NCI-H2196 treated with DMSO at 0.1 percent for 48 hours (cell line): Measurements from ENCODE around the gene ERCC1.
"Not testable (repeated sequence)": the region's sequence is repeated elsewhere in the genome, so short reads cannot be mapped to it uniquely, and the experiment has no call there.

ENCODE experiments used
- DNase-seq: peaks from one replicate; lab custom pipeline; 2025; ENCODE audit not compliant: unreplicated experiment; lab: John Stamatoyannopoulos, UW

The ERCC1 gene

DNA sequence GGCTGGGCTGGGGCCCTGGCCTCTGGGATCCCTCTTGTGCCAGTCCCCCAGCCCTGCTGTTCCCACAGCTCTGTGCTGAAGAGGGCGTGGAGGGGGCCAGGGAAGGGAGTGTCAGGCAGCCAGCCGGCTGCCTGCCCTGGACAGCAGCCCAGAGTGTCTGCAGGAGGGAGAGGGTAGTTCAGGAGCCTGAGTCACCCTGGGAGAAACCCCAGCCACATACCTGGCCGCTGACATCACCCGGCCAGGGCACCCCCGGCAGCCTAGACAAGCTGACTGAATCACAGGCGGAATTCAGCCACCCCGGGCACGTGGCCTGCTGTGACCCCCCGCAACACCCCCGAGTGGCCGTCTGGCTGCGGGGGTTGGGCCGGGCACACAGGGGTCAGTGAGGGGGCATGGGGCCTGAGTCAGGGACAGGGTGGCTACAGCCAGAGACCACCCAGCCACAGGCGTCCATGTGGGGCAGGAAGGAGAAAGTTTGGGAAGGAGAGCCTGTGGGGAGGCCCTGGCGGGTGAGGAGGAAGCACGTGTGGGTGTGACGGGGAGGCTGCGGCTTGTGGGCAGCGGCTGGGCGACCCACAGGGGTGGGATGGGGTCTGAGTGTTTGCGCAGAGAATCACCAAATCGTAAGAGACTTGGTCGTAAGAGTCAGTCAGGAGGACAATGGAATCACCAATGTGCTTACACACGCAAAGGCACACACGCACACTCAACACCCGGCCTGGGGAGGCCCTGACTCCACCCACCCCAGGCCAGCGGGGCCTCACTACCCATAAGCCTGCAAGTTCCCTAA, 32.2 kb upstream of the ERCC1 start:
- peak; percentile 95 for DNase-seq

DNA sequence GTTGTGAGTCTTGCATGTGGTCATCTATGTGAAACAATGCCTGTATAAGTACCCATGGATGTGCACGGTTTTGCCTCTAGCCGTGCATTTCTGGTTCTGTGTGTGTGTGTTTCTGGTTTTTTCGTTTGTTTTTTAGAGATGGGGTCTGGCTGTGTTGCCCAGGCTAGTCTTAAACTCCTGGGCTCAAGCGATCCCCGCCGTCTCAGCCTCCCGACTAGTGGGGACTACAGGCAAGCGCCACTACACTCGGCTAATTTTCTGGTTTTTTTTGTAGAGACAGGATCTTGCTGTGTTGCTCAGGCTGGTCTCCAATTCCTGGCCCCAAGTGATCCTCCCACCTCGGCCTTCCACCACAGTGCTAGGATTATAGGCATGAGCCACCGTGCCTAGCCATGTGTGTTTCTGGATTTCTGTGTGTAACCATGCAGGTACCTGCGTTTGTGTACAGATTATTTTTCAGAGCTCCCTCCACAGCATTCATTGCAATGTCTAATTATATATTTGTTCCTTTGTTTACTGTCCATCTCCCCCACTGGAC, 28.2 kb upstream of the ERCC1 start:
- DNase-seq = no peak

DNA sequence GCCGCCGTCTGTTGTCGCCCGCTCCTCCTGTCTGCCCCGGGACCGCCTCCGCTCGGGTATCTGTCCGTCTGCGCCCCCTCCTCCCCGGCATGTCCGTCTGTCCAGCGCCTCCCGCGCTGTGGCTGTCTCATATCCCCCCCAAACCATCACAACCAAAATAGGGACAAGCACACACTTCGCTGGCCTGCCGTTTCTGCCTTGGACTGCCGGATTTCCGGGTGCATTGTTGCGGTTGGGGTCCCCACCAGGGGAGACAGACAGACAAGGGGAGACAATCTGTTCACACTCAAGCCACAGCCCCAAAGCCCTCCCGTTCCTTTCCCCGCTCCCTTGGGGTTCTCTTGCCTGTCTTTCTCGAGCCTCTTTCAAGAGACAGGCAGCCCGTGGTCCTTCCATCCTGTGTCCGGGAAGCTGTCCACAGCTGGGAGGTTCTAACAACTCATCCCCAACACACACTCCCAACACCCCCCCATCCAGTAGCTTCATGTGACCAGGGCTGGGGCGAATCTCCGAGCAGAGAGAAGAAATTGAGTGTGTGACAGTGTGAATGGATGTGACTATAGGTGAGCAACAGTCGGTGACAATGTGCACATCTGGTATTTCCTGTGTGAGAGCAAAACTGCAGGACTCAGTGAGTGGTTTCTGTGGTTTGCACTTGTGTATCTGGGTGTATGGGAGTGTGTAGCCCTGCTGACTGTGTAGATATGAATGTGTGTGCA, 27.6 kb upstream of the ERCC1 start:
- no peak for DNase-seq

DNA sequence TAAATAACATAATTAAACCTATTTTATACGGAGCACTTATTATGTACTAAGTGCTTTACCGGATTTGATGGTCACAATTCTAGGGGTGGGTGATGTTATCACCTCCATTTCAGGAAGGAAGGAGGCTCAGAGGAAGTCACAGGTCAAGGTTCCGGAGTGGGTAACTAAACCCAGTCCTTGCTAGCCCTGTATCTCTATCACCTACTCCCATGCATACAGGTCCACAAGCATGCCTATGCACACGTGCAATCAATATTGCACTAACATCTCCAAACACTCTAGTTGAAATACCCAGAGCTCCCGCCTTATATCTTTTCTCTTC, 26.3 kb upstream of the ERCC1 start:
- no peak for DNase-seq

DNA sequence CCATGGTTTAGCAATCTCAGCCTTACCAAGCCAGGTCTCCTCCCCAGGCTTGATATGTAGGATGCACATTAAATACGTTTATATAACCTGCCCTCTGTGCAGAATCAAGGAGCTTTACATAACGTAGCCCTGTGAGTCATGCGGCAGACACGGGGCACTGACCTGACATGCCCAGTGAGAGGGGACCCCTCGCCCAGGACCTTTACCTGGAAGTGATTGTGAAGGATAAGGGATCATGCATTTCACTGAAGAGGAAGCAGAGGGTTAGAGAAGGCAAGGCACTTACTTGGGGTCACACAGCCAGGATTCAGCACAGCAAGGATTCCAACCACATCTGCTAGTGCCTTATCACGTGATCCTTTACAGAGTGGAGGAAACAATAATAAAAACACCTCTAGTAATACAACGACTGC, 25.2 kb upstream of the ERCC1 start:
- DNase-seq = no peak

DNA sequence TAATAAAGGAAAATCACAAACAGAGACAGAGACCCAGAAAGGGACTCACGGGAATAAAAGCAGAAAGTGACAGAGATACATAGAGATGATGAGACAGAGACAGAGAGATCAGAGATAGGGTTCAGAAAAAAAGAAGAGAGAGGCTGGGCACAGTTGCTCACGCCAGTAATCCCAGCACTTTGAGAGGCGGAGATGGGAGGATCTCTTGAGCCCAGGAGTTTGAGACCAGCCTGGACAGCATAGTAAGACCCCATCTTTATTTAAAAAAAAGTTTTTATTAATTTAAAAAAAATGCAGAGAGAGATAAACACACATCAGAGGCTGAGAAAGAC, 24.7 kb upstream of the ERCC1 start:
- DNase-seq = no peak

DNA sequence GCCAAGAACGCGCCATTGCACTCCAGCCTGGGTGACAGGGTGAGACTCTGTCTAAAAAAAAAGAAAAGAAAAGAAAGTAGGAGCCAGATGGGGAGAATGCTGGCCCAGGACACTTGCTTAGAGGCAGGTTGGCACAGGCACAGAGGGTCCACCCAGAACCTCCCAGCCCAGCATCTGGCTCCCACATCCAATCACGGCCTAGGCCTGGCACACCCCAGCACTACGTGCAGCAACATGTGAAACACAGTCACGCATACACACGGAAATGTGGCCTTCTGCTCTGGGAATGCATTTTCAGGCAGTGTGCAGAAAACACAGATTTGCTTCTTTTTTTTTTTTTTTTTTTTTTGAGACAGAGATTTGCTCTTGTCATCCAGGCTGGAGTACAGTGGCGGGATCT, 23.2 kb upstream of the ERCC1 start:
- no peak for DNase-seq

DNA sequence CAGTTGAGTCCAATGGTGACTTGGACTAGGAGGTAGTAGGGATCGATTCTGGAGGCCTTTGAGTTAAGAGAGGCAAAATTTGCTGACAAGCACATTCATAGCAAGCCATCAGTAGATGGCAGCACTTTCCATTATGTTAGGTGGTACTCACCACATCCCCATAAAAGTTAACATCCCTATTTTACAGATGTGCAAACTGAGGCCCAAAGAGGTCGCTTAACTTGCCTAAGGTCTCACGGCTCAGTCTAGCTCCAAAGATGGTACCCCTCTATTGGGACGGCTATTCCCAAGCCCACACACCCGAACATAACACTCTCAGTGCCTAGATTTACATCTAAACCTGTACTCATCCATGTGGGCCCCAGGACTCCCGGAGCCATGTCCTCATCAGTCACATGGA, 22.6 kb upstream of the ERCC1 start:
- no peak for DNase-seq

DNA sequence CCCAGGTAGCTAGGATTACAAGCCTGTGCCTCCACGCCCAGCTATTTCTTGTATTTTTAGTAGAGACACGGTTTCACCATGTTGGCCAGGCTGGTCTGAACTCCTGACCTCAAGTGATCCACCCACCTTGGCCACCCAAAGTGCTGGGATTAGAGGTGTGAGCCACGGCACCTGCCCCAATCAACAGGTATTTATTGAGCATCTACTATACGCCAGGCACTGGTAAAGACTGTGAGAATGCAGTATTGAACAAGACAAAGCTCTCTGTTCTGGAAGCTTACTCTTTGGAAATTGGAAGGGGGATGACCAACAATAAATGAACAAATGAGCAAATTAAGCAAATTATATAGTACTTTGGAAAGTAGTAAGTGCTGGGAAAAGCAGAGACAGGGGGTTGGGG, 21.4 kb upstream of the ERCC1 start:
- DNase-seq = no peak

DNA sequence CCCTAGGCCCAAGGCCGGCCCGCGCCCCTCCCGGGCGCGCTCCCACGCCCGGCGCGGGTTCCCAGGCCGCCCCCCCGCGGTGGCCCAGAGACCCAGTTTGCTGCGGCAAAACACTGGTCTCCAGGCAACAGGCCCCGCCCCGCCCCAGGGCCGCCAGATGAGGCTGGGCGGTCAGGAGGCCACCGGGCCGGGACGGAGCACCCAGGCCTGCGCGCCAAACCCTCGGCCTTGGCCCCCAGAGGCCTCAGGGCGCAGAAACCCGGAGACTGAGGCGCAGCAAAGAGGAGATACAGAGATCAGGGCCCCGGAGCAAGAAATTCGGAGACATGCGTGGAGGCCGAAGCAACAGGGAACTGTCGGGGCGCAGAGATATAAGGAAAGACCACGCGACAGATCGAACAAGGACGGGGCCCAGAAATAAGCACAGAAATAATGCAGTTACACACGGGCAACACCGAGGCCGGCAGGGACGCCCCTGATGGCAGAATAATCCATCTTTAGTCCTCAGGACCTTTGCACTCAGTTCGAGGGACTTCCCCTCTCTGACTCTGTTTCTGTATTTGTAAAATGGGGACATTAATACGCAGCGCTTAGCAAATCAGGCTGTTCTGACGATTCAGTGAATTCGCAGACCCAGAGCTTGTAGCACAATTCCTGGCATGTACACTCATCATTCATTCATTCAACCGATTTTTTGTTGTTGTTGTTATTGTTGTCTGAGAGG, 20.8 kb upstream of the ERCC1 start:
- peak; percentile 52 for DNase-seq

DNA sequence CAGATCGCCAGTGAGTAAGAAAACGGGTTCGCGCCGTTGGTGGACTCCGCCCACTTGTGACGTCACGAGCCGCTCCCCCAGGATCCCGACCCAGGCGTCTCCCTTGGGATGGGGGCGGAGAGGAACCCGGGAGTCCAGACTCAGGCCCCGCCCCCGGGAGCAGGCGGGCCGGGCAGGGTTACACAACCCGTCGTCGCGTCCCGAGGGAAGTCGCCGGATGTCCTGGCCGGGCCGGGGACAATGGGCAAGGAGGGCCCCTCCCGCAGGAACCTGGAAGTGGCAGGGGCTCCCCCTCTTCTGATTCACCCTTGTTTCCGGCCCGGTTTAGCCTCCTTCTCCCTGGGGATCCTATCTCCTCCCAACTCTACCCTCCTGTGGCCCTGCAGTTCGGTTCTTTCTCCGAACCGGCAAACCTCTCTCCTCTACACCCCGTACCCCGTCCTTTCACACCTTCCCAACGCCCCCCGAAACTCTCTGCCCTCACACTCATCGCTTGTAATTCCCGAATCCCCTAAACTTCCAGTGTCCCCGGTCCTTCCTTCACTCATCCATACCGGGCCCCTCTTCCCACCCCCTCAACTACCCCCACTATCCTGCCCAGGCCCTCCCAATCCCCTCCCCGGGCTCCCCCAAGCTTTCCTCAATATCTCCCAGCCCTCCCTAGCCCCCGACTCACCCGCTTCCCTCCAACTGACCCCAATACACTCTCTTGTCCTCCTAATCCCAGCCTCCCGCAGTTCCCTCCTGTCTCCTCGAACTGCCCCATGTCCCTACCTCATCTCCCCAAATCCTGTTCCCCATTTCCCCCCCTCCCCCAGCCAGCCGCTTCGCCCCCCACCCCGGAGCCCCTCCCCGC, 20.0 kb upstream of the ERCC1 start:
- DNase-seq = peak; percentile 74

DNA sequence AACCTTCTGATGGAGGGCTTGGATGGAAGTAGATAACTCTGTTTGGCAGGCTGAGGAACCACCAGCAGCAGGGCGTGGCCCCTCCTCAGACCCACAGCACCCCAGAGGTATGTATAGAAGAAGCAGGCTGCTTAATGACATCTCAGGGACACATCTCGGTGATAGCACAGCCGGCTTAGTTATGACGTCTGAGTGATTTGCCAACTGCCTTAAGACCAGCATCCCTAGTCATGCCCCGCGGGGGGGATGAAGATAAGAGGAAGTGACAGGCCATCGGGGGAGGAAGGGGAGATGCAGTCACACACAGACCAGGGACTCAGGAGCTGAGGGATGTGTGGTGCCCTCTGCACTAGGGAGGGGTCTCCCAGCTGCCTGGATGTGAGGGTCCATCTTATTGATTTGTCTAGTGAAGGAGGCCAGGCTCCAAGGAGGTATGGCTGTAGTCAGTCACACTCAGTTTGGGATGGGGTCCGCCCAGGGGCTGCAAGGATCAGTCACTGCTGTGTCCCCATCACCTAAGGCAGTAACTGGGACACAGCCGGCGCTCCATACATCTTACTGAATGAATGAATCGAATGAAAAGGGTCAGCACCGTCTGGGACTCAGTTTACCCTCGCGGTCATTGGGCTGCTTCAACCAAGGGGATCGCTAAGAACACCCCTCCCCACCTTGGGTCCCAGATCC, 19.2 kb upstream of the ERCC1 start:
- DNase-seq = no peak

DNA sequence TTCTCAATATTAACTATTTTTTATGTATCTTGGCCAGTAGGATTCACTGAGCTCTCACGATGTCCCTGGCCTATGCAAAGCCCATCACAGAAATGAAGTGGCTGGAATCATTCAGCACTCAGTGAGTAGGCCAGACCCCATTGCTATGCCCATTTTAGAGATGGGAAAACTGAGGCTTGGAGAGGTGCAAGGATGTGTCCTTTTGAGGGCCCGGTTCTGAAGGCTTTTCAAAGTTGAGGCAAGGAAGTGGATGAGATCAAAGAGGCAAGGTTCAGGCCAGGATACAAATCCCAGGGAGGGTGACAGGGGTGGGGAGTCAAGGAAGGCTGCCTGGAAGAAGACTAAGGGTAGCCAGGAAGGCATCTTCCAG, 18.7 kb upstream of the ERCC1 start:
- DNase-seq = no peak

DNA sequence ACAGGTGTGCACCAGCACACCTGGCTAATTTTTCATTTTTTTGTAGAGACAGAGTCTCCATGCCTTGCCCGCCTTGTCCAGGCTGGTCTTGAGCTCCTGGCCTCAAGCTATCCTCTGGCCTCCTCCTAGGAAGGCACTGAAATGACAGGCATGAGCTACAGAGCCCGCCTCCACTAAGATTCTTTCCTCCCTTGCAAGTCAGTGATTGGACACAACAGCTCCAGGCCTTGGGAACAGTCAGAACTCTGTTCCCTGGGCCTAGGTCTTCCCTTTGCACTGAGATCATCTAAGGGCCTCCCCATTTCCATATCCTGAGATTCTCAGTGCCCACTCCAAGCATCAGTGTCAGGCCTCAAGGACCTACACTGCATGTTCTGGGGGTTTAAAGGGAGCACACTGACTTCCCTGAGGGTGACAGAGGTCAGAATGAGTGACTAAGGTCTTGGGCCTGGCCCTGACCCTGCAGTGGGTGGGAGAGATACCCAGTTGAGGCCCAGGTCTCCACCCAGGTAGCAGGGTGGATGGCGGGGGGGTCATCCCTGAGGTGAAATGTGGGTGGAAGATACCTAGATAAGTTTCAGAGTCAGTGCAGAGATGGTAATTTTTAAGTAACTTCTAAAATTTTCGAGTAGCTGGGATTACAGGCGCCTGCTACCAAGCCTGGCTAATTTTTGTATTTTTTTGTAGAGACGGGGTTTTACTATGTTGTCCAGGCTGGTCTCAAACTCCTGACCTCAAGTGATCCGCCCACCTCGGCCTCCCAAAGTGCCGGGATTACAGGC, 17.3 kb upstream of the ERCC1 start:
- DNase-seq = no peak

DNA sequence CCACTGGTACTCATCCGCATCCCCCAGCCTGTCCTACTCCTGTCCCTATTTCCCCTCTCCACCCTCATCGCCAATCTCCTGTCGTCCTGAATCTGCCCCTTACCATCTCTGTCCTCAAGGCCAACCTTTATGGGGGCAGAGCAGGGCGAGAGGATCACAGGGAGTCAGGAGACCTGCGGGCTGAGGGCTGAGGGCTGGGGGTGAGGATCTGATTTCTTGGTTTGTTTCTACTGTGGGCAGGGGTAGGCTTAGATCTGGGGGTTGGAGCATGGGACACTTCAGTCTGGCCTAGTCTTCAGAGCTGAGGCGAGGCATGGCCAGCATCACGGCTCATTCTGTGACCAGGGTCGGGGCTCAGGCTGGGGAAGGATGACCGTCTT, 16.5 kb upstream of the ERCC1 start:
- no peak for DNase-seq

DNA sequence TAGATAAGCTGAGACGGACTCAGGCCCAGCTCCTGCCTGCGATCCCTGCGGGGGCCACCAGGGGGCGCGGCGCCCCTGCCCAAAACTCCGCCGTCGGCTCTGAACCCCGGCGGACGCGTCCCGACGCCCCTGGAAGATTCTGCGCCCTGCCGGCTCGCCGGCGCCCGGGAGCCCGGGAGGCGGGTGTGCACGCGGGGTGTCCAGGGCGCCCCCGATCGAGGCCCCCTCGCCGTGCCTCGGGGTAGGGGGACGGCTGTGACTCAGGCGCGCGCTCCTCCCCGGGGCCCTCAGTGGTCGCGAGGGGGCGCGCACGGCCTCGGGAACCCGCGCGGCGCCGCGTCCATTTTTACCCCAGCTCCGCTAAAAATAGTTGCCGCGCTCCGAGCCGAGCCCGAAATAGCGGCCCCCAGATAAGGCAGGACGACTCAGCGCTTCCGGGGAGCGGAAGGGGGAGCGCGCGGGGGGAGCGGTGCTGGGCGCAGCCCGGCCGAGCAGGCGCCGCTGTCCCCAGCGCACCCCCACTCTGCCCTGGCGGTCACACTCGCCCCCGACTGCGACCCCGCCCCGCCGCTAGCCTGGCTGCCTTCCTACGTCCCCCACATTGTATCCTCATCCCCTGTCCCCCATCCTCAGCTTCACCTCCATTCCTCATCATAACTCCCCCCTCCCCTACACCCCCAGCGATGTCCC, 16.0 kb upstream of the ERCC1 start:
- peak; percentile 59 for DNase-seq

DNA sequence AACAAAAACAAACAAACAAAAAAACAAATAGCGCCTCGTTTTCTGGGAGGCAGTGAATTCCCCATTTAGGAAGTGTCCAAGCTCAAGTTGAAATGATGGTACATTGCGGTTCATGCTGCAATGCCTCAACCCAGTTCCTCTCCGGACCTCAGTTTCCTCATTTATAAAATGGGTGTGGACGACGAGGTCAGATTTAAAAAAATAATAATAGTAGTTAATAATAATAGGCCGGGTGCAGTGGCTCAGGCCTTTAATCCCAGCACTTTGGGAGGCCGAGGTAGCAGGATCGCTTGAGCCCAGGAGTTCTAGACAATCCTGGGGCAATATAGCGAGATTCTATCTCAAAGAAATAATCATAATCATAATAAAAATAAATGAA, 15.5 kb upstream of the ERCC1 start:
- no peak for DNase-seq

DNA sequence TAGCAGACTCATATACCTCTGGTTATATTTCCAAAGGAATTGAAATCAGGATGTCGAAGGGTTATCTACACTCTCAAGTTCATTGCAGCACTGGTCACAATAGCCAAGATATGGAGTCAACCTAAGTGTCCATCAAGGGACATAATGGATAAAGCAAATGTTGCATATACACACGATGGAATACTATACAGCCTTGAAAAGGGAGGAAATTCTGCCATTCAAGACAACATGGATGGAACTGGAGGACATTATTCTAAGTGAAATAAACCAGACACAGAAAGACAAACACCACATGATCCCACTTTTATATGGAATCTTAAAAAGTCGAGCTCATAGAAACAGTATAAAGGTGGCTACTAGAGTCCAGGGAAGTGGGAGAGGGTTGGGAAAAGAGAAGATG, 13.6 kb upstream of the ERCC1 start:
- no peak for DNase-seq

DNA sequence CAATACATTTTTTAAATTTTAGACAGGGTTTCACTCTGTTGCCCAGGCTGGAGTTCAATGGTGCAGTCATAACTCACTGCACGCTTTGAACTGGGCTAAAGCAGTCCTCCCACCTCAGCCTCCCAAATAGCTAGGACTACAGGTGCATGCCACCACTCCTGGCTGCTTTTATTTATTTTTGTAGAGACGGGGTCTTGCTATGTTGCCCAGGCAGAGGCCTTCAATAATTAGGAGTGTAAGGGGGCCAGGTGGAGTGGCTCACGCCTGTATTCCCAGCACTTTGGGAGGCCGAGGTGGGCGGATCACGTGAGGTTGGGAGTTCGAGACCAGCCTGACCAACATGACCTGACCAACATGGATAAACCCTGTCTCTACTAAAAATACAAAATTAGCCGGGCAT, 8.8 kb upstream of the ERCC1 start:
- DNase-seq = not testable (repeated sequence)
